HepG2 (cell line): ENCODE results near the gene SYNE3. TPM values are rescaled to one million over a fixed set of nuclear protein-coding genes. Genes with fewer than 3 reads are reported as not detected.

Experiments used
- DNMT1 ChIP-seq: sonication (generic); formaldehyde crosslinking; IDR thresholded peaks from 2 replicates; pipeline ENCODE4 v1.5.1; 2020; ENCODE audit warnings: mild to moderate bottlenecking, missing genetic modification reagents
- FOSL2 ChIP-seq: sonication (generic); formaldehyde crosslinking; IDR thresholded peaks from 2 replicates; pipeline ENCODE4 v1.4.0; 2020; ENCODE audit warnings: missing genetic modification reagents
- FOXA3 ChIP-seq: IDR thresholded peaks from 2 replicates; pipeline ENCODE4 v1.6.1; 2016; ENCODE audit warnings: missing genetic modification reagents, missing compliant biosample characterization
- IRF9 ChIP-seq: sonication (generic); formaldehyde crosslinking; IDR thresholded peaks from 2 replicates; pipeline ENCODE4 v1.8.0; 2022; ENCODE audit warnings: missing genetic modification reagents, mild to moderate bottlenecking, borderline replicate concordance
- KLF13 ChIP-seq: sonication (generic); formaldehyde crosslinking; IDR thresholded peaks from 2 replicates; pipeline ENCODE4 v1.4.0; 2020; ENCODE audit warnings: mild to moderate bottlenecking, missing genetic modification reagents
- KMT2B ChIP-seq: IDR thresholded peaks from 2 replicates; pipeline ENCODE4 v1.6.1; 2016; ENCODE audit warnings: missing genetic modification reagents, missing compliant biosample characterization
- MEIS2 ChIP-seq: sonication (generic); formaldehyde crosslinking; IDR thresholded peaks from 2 replicates; pipeline ENCODE4 v1.9.0; 2021; ENCODE audit warnings: mild to moderate bottlenecking, missing genetic modification reagents
- ONECUT2 ChIP-seq: sonication (generic); formaldehyde crosslinking; IDR thresholded peaks from 2 replicates; pipeline ENCODE4 v1.4.0; 2020; ENCODE audit warnings: missing genetic modification reagents
- POLR2A ChIP-seq, 2 experiments: IDR thresholded peaks; 2 replicates each; pipeline ENCODE4 v1.6.1; 2011; ENCODE audit warnings: low read depth in 2 of 2, low read length in 2 of 2, mild to moderate bottlenecking in 1 of 2, moderate library complexity in 1 of 2; ENCODE audit not compliant: insufficient read depth in 1 of 2
- RXRB ChIP-seq: IDR thresholded peaks from 2 replicates; pipeline ENCODE4 v1.6.1; 2016; ENCODE audit warnings: borderline replicate concordance, missing genetic modification reagents, missing compliant biosample characterization
- STAT5B ChIP-seq: sonication (generic); formaldehyde crosslinking; IDR thresholded peaks from 2 replicates; pipeline ENCODE4 v1.4.0; 2020; ENCODE audit warnings: missing genetic modification reagents
- TBX2 ChIP-seq: sonication (generic); formaldehyde crosslinking; IDR thresholded peaks from 2 replicates; pipeline ENCODE4 v1.5.0; 2020; ENCODE audit warnings: missing genetic modification reagents, mild to moderate bottlenecking, borderline replicate concordance
- ZMYM2 ChIP-seq: sonication (generic); formaldehyde crosslinking; IDR thresholded peaks from 2 replicates; pipeline ENCODE4 v1.8.0; 2022; ENCODE audit warnings: mild to moderate bottlenecking, missing genetic modification reagents
- ZNF496 ChIP-seq: sonication (generic); formaldehyde crosslinking; IDR thresholded peaks from 2 replicates; pipeline ENCODE4 v1.8.1; 2023; ENCODE audit warnings: mild to moderate bottlenecking, moderate library complexity, missing genetic modification reagents; ENCODE audit not compliant: insufficient replicate concordance
- ZNF501 ChIP-seq: sonication (generic); formaldehyde crosslinking; IDR thresholded peaks from 2 replicates; pipeline ENCODE4 v1.5.1; 2020; ENCODE audit warnings: mild to moderate bottlenecking, moderate library complexity, missing genetic modification reagents
- ZNF510 ChIP-seq: sonication (generic); formaldehyde crosslinking; IDR thresholded peaks from 2 replicates; pipeline ENCODE4 v1.4.0; 2020; ENCODE audit warnings: low read depth, mild to moderate bottlenecking, missing genetic modification reagents
- ZNF761 ChIP-seq: sonication (generic); formaldehyde crosslinking; conservative IDR thresholded peaks from 2 replicates; pipeline ENCODE4 v1.4.0; 2020; ENCODE audit warnings: mild to moderate bottlenecking, missing genetic modification reagents
- ZNF878 ChIP-seq: sonication (generic); formaldehyde crosslinking; IDR thresholded peaks from 2 replicates; pipeline ENCODE4 v1.8.1; 2023; ENCODE audit warnings: mild to moderate bottlenecking, missing genetic modification reagents, moderate library complexity
- ZNF891 ChIP-seq: sonication (generic); formaldehyde crosslinking; IDR thresholded peaks from 2 replicates; pipeline ENCODE4 v1.5.0; 2020; ENCODE audit warnings: mild to moderate bottlenecking, missing genetic modification reagents
- polyA plus RNA-seq, 8 experiments: library from polyadenylated mRNA; depleted of rRNA in 3 of 8; stranded (reverse) in 7 of 8; unstranded in 1 of 8; fragments of >200 nt; fragmentation: Illumina TruSeq in 4 of 8; extraction: Trizol in 4 of 8; gene quantifications; 2 replicates each; pipeline versions ENCODE4 v1.2.1 to v1.2.3, GENCODE V29; 2011 to 2016; ENCODE audit warnings: low read depth in 4 of 8, missing spikeins in 1 of 8, mixed read lengths in 1 of 8; ENCODE audit not compliant: insufficient read depth in 1 of 8
- total RNA-seq, 5 experiments: library from RNA; depleted of rRNA; stranded (reverse); fragments of >200 nt; fragmentation: Illumina TruSeq; extraction: Trizol; gene quantifications; 2 replicates each; pipeline ENCODE4 v1.2.3, GENCODE V29; 2016; ENCODE audit warnings: low read depth in 1 of 5
- TF ChIP-seq, protein P1 (sequence below): IDR thresholded peaks from 2 replicates; pipeline ENCODE4 v1.6.1; 2016
- TF ChIP-seq, protein P2 (sequence below): sonication (generic); formaldehyde crosslinking; IDR thresholded peaks from 2 replicates; pipeline ENCODE4 v1.4.0; 2020; ENCODE audit warnings: missing genetic modification reagents
- TF ChIP-seq, protein P3 (sequence below): sonication (generic); formaldehyde crosslinking; IDR thresholded peaks from 2 replicates; pipeline ENCODE4 v1.4.0; 2020; ENCODE audit warnings: missing genetic modification reagents

The SYNE3 gene
- total and polyA plus RNA-seq, 2 of the 13 experiments (the other 11 are each of a cell fraction or from before 2014, with no cell fraction given) = 7.8 to 8.0 TPM

DNA sequence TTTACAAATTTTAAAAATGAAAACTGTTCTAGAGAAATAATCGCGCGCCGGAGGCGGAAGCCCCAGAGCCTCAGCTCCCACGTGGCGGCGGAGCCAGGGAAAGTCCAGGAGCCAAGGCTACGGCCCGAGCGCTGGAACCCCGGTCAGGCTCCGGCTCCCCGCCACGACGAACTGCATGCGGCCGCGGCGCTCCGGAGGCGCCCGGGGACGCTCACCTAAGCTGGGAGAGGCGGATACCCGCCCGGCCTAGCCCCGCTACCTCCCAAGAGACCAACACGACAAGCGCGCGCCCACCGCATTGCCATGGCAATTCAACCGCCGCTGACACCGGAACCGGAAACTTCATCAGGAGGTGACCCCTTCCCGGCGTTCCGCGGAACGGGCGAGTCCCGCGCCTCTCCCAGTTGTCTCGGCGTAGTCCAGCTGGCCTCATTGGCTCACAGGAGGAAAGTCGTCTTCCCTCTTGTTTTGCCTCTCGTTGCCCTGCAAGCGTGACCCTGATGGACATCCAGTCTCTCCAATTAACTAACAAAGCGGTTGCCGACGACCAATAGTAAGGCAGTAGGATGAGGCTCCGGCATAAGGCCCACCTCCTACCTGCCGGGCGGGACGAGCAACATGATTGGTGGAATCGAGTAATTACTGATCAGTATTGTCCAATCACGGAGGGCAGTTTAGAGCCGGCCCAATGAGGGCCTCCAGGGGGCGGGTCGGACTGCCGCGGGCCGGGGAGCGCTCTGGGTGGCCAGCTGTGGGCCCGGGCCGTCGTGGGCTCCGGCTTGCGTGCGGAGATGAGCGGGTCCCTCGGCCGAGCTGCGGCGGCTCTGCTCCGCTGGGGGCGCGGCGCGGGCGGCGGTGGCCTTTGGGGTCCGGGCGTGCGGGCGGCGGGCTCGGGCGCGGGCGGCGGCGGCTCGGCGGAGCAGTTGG lies 18.1 kb upstream of the SYNE3 start, which contains the start of gene GLRX5 (continued):
- TF ChIP-seq, protein P1, sequence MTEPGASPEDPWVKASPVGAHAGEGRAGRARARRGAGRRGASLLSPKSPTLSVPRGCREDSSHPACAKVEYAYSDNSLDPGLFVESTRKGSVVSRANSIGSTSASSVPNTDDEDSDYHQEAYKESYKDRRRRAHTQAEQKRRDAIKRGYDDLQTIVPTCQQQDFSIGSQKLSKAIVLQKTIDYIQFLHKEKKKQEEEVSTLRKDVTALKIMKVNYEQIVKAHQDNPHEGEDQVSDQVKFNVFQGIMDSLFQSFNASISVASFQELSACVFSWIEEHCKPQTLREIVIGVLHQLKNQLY (CRISPR knock-in tag) = no peak
- TF ChIP-seq TBX2 (peak; percentile 73), ZNF878 (CRISPR knock-in tag) (no peak), STAT5B (no peak), KMT2B (CRISPR knock-in tag) (peak; percentile 82; the same call in 1 of the 2 replicates), ZNF761 (0 out of 2 replicates have a peak, but pooled peaks have one; percentile 31), ZNF891 (CRISPR knock-in tag) (no peak), MEIS2 (CRISPR knock-in tag) (0 out of 2 replicates have a peak, but pooled peaks have one; percentile 23), POLR2A (IDR thresholded peaks at IDR 0.05; ENCODE audit: insufficient read depth in 1 of 2, low read depth in 2 of 2, low read length in 2 of 2) (peak; percentile 62 to 74), FOSL2 (CRISPR knock-in tag) (0 out of 2 replicates have a peak, but pooled peaks have one; percentile 30), ONECUT2 (CRISPR knock-in tag) (no peak), FOXA3 (CRISPR knock-in tag) (peak; percentile 58), IRF9 (CRISPR knock-in tag) (no peak), ZNF501 (CRISPR knock-in tag) (no peak), ZNF510 (CRISPR knock-in tag) (no peak), ZNF496 (CRISPR knock-in tag) (no peak), RXRB (CRISPR knock-in tag) (no peak), KLF13 (CRISPR knock-in tag) (no peak), DNMT1 (CRISPR knock-in tag) (no peak), ZMYM2 (CRISPR knock-in tag) (no peak)
- TF ChIP-seq, protein P2, sequence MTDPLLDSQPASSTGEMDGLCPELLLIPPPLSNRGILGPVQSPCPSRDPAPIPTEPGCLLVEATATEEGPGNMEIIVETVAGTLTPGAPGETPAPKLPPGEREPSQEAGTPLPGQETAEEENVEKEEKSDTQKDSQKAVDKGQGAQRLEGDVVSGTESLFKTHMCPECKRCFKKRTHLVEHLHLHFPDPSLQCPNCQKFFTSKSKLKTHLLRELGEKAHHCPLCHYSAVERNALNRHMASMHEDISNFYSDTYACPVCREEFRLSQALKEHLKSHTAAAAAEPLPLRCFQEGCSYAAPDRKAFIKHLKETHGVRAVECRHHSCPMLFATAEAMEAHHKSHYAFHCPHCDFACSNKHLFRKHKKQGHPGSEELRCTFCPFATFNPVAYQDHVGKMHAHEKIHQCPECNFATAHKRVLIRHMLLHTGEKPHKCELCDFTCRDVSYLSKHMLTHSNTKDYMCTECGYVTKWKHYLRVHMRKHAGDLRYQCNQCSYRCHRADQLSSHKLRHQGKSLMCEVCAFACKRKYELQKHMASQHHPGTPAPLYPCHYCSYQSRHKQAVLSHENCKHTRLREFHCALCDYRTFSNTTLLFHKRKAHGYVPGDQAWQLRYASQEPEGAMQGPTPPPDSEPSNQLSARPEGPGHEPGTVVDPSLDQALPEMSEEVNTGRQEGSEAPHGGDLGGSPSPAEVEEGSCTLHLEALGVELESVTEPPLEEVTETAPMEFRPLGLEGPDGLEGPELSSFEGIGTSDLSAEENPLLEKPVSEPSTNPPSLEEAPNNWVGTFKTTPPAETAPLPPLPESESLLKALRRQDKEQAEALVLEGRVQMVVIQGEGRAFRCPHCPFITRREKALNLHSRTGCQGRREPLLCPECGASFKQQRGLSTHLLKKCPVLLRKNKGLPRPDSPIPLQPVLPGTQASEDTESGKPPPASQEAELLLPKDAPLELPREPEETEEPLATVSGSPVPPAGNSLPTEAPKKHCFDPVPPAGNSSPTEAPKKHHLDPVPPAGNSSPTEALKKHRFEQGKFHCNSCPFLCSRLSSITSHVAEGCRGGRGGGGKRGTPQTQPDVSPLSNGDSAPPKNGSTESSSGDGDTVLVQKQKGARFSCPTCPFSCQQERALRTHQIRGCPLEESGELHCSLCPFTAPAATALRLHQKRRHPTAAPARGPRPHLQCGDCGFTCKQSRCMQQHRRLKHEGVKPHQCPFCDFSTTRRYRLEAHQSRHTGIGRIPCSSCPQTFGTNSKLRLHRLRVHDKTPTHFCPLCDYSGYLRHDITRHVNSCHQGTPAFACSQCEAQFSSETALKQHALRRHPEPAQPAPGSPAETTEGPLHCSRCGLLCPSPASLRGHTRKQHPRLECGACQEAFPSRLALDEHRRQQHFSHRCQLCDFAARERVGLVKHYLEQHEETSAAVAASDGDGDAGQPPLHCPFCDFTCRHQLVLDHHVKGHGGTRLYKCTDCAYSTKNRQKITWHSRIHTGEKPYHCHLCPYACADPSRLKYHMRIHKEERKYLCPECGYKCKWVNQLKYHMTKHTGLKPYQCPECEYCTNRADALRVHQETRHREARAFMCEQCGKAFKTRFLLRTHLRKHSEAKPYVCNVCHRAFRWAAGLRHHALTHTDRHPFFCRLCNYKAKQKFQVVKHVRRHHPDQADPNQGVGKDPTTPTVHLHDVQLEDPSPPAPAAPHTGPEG (CRISPR knock-in tag) = 0 out of 2 replicates have a peak, but pooled peaks have one; percentile 68
- TF ChIP-seq, protein P3, sequence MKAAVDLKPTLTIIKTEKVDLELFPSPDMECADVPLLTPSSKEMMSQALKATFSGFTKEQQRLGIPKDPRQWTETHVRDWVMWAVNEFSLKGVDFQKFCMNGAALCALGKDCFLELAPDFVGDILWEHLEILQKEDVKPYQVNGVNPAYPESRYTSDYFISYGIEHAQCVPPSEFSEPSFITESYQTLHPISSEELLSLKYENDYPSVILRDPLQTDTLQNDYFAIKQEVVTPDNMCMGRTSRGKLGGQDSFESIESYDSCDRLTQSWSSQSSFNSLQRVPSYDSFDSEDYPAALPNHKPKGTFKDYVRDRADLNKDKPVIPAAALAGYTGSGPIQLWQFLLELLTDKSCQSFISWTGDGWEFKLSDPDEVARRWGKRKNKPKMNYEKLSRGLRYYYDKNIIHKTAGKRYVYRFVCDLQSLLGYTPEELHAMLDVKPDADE = no peak
